ENCODE results near the gene CABP2.
"Not testable (repeated sequence)": the region's sequence is repeated elsewhere in the genome, so short reads cannot be mapped to it uniquely, and the experiment has no call there.

The CABP2 gene

GRCh38 chr11:67538306-67538705, 15.1 kb upstream of the CABP2 start:
- DNase-seq: no peak

GRCh38 chr11:67535561-67535960, 12.3 kb upstream of the CABP2 start:
- no peak for DNase-seq

GRCh38 chr11:67534070-67534679, 10.9 kb upstream of the CABP2 start:
- no peak for DNase-seq

GRCh38 chr11:67532889-67533288, 9.6 kb upstream of the CABP2 start:
- no peak for DNase-seq

- DNase-seq: no peak
Measured at GRCh38 chr11:67530282-67530592, 7.0 kb upstream of the CABP2 start.

- no peak for DNase-seq
Measured at GRCh38 chr11:67528376-67528775, 5.1 kb upstream of the CABP2 start.

- no peak for DNase-seq
Measured at GRCh38 chr11:67525275-67525976, 2.2 kb upstream of the CABP2 start.

- no peak for DNase-seq
Measured at GRCh38 chr11:67524480-67524808, 1.2 kb upstream of the CABP2 start.

GRCh38 chr11:67523556-67524479, 572 bp upstream of the CABP2 start:
- DNase-seq: no peak

- no peak for DNase-seq
Measured at GRCh38 chr11:67522338-67522737, 908 bp downstream of the CABP2 start.

- no peak for DNase-seq
Measured at GRCh38 chr11:67521924-67522323, 1.3 kb downstream of the CABP2 start.

GRCh38 chr11:67520856-67521824, 2.1 kb downstream of the CABP2 start:
- DNase-seq: no peak

GRCh38 chr11:67519726-67520125, 3.5 kb downstream of the CABP2 start:
- DNase-seq: no peak

GRCh38 chr11:67517784-67518552, 5.3 kb downstream of the CABP2 start:
- DNase-seq: no peak

- no peak for DNase-seq
Measured at GRCh38 chr11:67516806-67517205, 6.4 kb downstream of the CABP2 start.

- DNase-seq: no peak
Measured at GRCh38 chr11:67514116-67514515, 9.1 kb downstream of the CABP2 start.

GRCh38 chr11:67511558-67511957, 11.7 kb downstream of the CABP2 start:
- not testable (repeated sequence) for DNase-seq

GRCh38 chr11:67510023-67510345, 13.3 kb downstream of the CABP2 start:
- no peak for DNase-seq

GRCh38 chr11:67508486-67509121, 14.6 kb downstream of the CABP2 start:
- DNase-seq: peak; percentile 99

GRCh38 chr11:67507864-67508485, 15.3 kb downstream of the CABP2 start, which contains the start of gene CDK2AP2:
Gene CDK2AP2 (minus strand): TSS chr11:67508162. CDS start chr11:67508082, 80 bp downstream.
- peak; percentile 98 for DNase-seq

GRCh38 chr11:67507242-67507863, 15.9 kb downstream of the CABP2 start:
- DNase-seq: no peak
